Measurements from ENCODE around the gene LRRC4. TPM values are rescaled to one million over a fixed set of nuclear protein-coding genes. Genes with fewer than 3 reads are reported as not detected.

Gene LRRC4
- total and polyA plus RNA-seq, 2 experiments from 2014 or later = 0.13 to 0.32 TPM

GRCh38 chr7:128056901-128057300 is 25.7 kb upstream of the LRRC4 start:
- H3F3A ChIP-seq (ENCODE audit: insufficient read depth) = no peaks in the 10 kb centered on the region
- no peak overlapping the region for H3K9ac ChIP-seq
- WGBS, 2 experiments (ENCODE audit: low coverage in 1 of 2, low lambda C conversion rate in 2 of 2, missing lambda C conversion rate in 2 of 2) = 84 to 93% methylated on average over 8 of the region's 8 CpGs

GRCh38 chr7:128055637-128056036 is 24.4 kb upstream of the LRRC4 start:
- no peak for TF ChIP-seq EZH2 (IDR thresholded peaks at IDR 0.05; ENCODE audit: insufficient read depth, poor library complexity, severe bottlenecking)
- TF ChIP-seq EZH2phosphoT487 (IDR thresholded peaks at IDR 0.05; ENCODE audit: insufficient read depth, low read depth) = no peak
- Histone ChIP-seq H3K4me2 (ENCODE audit: unreplicated experiment) (no peak overlapping the region), H3K4me1 (ENCODE audit: insufficient read depth) (no peaks in the 10 kb centered on the region), H3K36me3 (ENCODE audit: low read depth) (no peaks in the 10 kb centered on the region), H3K27ac (no peak overlapping the region), H3K9me2 (ENCODE audit: insufficient read depth) (no peaks in the 10 kb centered on the region), H3K9me3 (ENCODE audit: low read depth) (no peaks in the 10 kb centered on the region), H3K27me3 (replicated peaks; ENCODE audit: insufficient read depth) (no peaks in the 10 kb centered on the region), H4K20me1 (ENCODE audit: insufficient read depth) (0 out of 2 replicates have a peak, but pooled peaks cover 4% of the 10 kb centered on the region), H3K4me3 (no peak overlapping the region), H2AFZ (no peak overlapping the region), H3F3A (ENCODE audit: insufficient read depth) (no peaks in the 10 kb centered on the region), H3K9ac (no peak overlapping the region), H3K79me2 (ENCODE audit: insufficient read depth) (peaks cover 10% of the 10 kb centered on the region)
- no peak for DNase-seq
- in situ Hi-C loops (cut with MboI) = no loop called here
- WGBS, 2 experiments (ENCODE audit: low coverage in 1 of 2, low lambda C conversion rate in 2 of 2, missing lambda C conversion rate in 2 of 2) = 63 to 66% methylated on average over 5 of the region's 5 CpGs

More at GRCh38 chr7:128056901-128057300, 25.7 kb upstream of the LRRC4 start:
- H3K9me2 ChIP-seq (ENCODE audit: insufficient read depth) = no peaks in the 10 kb centered on the region
- no peak overlapping the region for H3K4me2 ChIP-seq (ENCODE audit: unreplicated experiment)
- no peaks in the 10 kb centered on the region for H3K4me1 ChIP-seq (ENCODE audit: insufficient read depth)
- TF ChIP-seq EZH2phosphoT487 (IDR thresholded peaks at IDR 0.05; ENCODE audit: insufficient read depth, low read depth) = no peak
- TF ChIP-seq EZH2 (IDR thresholded peaks at IDR 0.05; ENCODE audit: insufficient read depth, poor library complexity, severe bottlenecking) = no peak
- peaks cover 9% of the 10 kb centered on the region; the same call in 1 of the 2 replicates for H3K79me2 ChIP-seq (ENCODE audit: insufficient read depth)
- no peaks in the 10 kb centered on the region for H4K20me1 ChIP-seq (ENCODE audit: insufficient read depth)
- no peaks in the 10 kb centered on the region for H3K36me3 ChIP-seq (ENCODE audit: low read depth)
- no peaks in the 10 kb centered on the region for H3K9me3 ChIP-seq (ENCODE audit: low read depth)
- in situ Hi-C loops (cut with MboI) = no loop called here
- no peak overlapping the region for H2AFZ ChIP-seq
- no peak overlapping the region for H3K4me3 ChIP-seq
- H3K27ac ChIP-seq = no peak overlapping the region
- DNase-seq = peak; percentile 60
- no peaks in the 10 kb centered on the region for H3K27me3 ChIP-seq (replicated peaks; ENCODE audit: insufficient read depth)

- TF ChIP-seq EZH2phosphoT487 (IDR thresholded peaks at IDR 0.05; ENCODE audit: insufficient read depth, low read depth) = no peak
- TF ChIP-seq EZH2 (IDR thresholded peaks at IDR 0.05; ENCODE audit: insufficient read depth, poor library complexity, severe bottlenecking) = no peak
- Histone ChIP-seq H3K9me3 (ENCODE audit: low read depth) (no peaks in the 10 kb centered on the region), H3F3A (ENCODE audit: insufficient read depth) (no peaks in the 10 kb centered on the region), H3K79me2 (ENCODE audit: insufficient read depth) (peaks cover 21% of the 10 kb centered on the region), H3K4me3 (no peak overlapping the region), H3K4me2 (ENCODE audit: unreplicated experiment) (no peak overlapping the region), H3K36me3 (ENCODE audit: low read depth) (no peaks in the 10 kb centered on the region), H2AFZ (no peak overlapping the region), H3K9me2 (ENCODE audit: insufficient read depth) (no peaks in the 10 kb centered on the region), H3K9ac (no peak overlapping the region), H3K4me1 (ENCODE audit: insufficient read depth) (no peaks in the 10 kb centered on the region), H3K27me3 (replicated peaks; ENCODE audit: insufficient read depth) (no peaks in the 10 kb centered on the region), H3K27ac (no peak overlapping the region), H4K20me1 (ENCODE audit: insufficient read depth) (0 out of 2 replicates have a peak, but pooled peaks cover 4% of the 10 kb centered on the region)
- in situ Hi-C loops (cut with MboI) = no loop called here
- no peak for DNase-seq
- 88 to 90% methylated on average over 4 of the region's 4 CpGs for WGBS, 2 experiments (ENCODE audit: low coverage in 1 of 2, low lambda C conversion rate in 2 of 2, missing lambda C conversion rate in 2 of 2)
Measured at GRCh38 chr7:128054511-128054910, 23.3 kb upstream of the LRRC4 start.

GRCh38 chr7:128053991-128054390 is 22.8 kb upstream of the LRRC4 start:
- Histone ChIP-seq H3F3A (ENCODE audit: insufficient read depth) (no peaks in the 10 kb centered on the region), H4K20me1 (ENCODE audit: insufficient read depth) (0 out of 2 replicates have a peak, but pooled peaks cover 4% of the 10 kb centered on the region), H2AFZ (no peak overlapping the region), H3K4me2 (ENCODE audit: unreplicated experiment) (no peak overlapping the region), H3K79me2 (ENCODE audit: insufficient read depth) (peaks cover 24% of the 10 kb centered on the region), H3K4me3 (no peak overlapping the region), H3K9me3 (ENCODE audit: low read depth) (no peaks in the 10 kb centered on the region), H3K36me3 (ENCODE audit: low read depth) (no peaks in the 10 kb centered on the region), H3K27ac (no peak overlapping the region), H3K4me1 (ENCODE audit: insufficient read depth) (no peaks in the 10 kb centered on the region), H3K27me3 (replicated peaks; ENCODE audit: insufficient read depth) (no peaks in the 10 kb centered on the region), H3K9me2 (ENCODE audit: insufficient read depth) (no peaks in the 10 kb centered on the region), H3K9ac (no peak overlapping the region)
- DNase-seq = no peak
- TF ChIP-seq EZH2phosphoT487 (IDR thresholded peaks at IDR 0.05; ENCODE audit: insufficient read depth, low read depth) (no peak), EZH2 (IDR thresholded peaks at IDR 0.05; ENCODE audit: insufficient read depth, poor library complexity, severe bottlenecking) (no peak)
- in situ Hi-C loops (cut with MboI) = no loop called here
- WGBS, 2 experiments (ENCODE audit: low coverage in 1 of 2, low lambda C conversion rate in 2 of 2, missing lambda C conversion rate in 2 of 2) = 92 to 96% methylated on average over 5 of the region's 5 CpGs

- no peak for TF ChIP-seq EZH2phosphoT487 (IDR thresholded peaks at IDR 0.05; ENCODE audit: insufficient read depth, low read depth)
- no peak for TF ChIP-seq EZH2 (IDR thresholded peaks at IDR 0.05; ENCODE audit: insufficient read depth, poor library complexity, severe bottlenecking)
- H4K20me1 ChIP-seq (ENCODE audit: insufficient read depth) = 0 out of 2 replicates have a peak, but pooled peaks cover 4% of the 10 kb centered on the region
- peaks cover 24% of the 10 kb centered on the region for H3K79me2 ChIP-seq (ENCODE audit: insufficient read depth)
- H3K4me2 ChIP-seq (ENCODE audit: unreplicated experiment) = no peak overlapping the region
- no peaks in the 10 kb centered on the region for H3F3A ChIP-seq (ENCODE audit: insufficient read depth)
- no peaks in the 10 kb centered on the region for H3K27me3 ChIP-seq (replicated peaks; ENCODE audit: insufficient read depth)
- H3K9ac ChIP-seq = no peak overlapping the region
- no peaks in the 10 kb centered on the region for H3K36me3 ChIP-seq (ENCODE audit: low read depth)
- DNase-seq = peak; percentile 50
- H2AFZ ChIP-seq = no peak overlapping the region
- no peak overlapping the region for H3K4me3 ChIP-seq
- no peaks in the 10 kb centered on the region for H3K9me3 ChIP-seq (ENCODE audit: low read depth)
- H3K9me2 ChIP-seq (ENCODE audit: insufficient read depth) = no peaks in the 10 kb centered on the region
- H3K4me1 ChIP-seq (ENCODE audit: insufficient read depth) = no peaks in the 10 kb centered on the region
- in situ Hi-C loops (cut with MboI) = no loop called here
- no peak overlapping the region for H3K27ac ChIP-seq
Measured at GRCh38 chr7:128053023-128053422, 21.8 kb upstream of the LRRC4 start.

Data from GM23248 (cell line).